CD4-positive, alpha-beta T cell treated with Interleukin-15 for 1 hour (primary cell): Measurements from ENCODE around the gene TIMM17A.
"Not testable (repeated sequence)": the region's sequence is repeated elsewhere in the genome, so short reads cannot be mapped to it uniquely, and the experiment has no call there.

Experiments
- DNase-seq: peaks from one replicate; pipeline ENCODE4 v3.0.0-alpha.2; 2020

Gene TIMM17A

DNA sequence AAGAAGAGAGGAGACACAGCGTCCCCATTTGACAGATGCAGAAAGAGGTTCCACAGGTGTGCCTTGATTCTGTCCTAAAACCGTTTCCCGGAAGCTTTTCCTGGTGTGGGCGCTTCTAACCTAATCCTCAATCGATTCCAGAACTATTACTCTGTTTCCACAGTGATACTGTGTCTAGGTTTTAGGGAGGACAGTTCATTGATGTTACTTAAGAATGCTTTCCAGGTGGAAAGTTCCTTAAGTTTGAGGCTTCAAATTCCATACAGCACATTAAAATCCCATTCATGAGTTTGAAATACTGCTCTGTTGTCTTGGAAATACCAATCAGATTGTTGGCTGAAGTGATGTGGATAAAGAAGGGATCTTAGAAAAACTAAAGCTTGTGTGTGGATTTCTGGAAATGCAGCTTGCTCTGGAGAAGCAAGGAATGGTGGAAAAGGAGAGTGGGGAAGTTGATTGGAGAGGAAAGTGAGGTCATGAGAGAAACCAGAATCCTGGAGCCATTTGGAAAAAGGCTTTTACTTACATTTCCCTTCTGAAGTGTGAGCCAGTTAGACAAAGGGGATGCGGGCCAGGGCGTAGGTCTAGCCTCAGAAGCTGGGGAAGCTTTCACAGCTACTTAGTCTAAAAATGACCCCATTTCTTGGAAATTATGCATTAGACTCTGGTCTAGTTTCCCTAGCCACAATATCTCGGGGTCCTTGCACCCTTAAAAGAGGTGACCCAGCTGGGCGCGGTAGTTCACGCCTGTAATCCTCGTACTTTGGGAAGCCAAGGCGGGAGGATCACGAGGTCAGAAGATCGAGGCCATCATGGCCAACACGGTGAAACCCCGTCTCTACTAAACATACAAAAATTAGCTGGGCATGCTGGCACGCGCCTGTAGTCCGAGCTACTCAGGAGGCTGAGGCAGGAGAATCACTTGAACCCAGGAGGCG, 61.8 kb downstream of the TIMM17A start:
- DNase-seq: no peak

DNA sequence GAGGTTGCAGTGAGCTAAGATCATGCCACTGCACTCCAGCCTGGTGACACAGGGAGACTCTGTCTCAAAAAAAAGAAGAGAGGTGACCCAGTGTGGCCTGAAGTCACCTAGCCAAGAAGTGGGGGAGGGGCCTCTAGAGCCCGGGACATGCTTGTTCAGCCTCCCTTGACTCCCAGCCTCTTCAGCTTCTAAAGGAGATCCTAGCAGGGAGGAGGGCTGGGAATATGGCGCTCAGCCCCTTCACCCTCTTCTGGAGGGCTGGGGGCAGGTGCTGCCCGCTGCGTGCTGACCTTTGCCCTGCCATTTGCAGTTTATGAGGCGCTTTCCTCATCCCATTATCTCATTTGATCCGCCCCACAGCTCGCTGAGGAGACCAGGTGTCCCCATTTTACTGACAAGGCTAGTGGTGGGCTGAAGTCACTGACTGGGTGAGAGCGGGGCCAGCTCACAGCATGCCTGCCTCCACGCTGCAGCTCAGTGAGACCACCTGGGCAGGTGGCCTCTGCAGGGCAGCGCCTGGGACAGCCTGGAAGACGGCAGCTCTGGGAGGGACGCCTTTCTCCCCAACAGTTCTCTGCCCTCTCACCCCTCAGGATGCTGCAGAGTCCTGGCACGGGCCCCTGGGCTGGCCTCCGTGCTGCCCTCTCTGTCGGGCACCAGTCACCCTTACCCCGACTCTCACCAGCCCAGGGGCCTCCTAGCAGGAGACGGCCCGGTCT, 62.6 kb downstream of the TIMM17A start:
- no peak for DNase-seq

DNA sequence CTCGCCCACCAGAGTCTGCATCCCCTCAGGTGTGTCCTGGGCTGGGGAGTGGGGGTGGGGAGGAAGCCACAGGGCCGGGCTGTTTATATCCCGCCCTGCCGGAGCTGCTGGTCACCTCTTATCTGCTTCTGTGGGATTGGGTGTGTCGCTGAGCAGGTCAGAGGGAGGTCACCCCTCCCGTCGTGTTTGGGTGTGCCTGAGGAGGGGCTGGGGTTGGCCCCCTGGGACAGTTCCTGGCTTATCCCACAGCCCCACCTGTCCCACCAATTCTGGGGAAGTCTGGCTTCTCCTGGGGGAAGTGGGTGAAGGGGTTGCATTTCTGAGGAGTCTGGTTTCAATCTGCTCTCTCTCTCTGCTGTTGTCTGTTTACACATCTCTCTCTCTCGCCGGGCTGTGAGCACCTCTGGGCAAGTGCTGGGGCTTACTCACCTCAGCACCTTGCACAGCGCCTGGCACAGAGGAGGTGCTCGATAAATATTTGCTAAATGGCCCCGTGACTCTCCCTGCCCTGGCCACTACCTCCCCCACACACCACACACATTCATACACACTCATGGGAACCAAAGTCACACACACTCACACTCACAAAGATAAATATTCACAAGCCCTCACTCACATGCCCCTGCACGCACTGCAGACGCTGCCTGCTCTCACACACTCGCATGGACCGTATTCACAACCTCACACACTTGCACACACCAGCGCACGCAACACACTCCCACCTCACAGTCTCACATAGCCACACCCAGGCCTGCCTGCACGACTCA, 63.3 kb downstream of the TIMM17A start:
- DNase-seq: no peak

DNA sequence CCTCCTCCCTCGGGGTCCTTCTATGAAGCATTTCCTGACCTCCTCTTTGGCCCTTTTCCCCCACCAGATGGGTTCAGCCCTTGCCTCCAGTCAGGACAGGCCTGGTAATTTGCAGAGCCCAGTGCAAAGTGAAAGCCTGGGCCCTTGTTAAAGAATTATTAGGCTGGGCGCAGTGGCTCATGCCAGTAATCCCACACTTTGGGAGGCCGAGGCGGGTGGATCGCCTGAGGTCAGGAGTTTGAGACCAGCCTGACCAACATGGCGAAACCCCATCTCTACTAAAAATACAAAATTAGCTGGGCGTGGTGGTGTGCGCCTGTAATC, 63.9 kb downstream of the TIMM17A start:
- DNase-seq: not testable (repeated sequence)
